Activated CD4-positive, alpha-beta memory T cell treated with anti-CD3 and anti-CD28 coated beads, Interleukin-2, amount 10 ng/mL, durations not matched to agents 7 days and 5 days (primary cell): Measurements from ENCODE around the gene AWAT1. TPM values are rescaled to one million over a fixed set of nuclear protein-coding genes. Genes with fewer than 3 reads are reported as not detected.

ENCODE experiments used
- CTCF ChIA-PET: fragments of 350-600 bp; sonication (Branson Sonifier 250); formaldehyde crosslinking; loops from one replicate; lab custom pipeline; 2021; ENCODE audit warnings: antibody characterized with exemption, inconsistent platforms; lab: Charles Lee
- POLR2A ChIA-PET: fragments of 350-600 bp; sonication (Branson Sonifier 250); formaldehyde crosslinking; loops from one replicate; lab custom pipeline; 2021; ENCODE audit warnings: antibody characterized with exemption; lab: Charles Lee
- DNase-seq: peaks from one replicate; pipeline ENCODE4 v3.0.0-alpha.2; 2020
- H3K27ac Mint-ChIP-seq: one replicate; pipeline ENCODE4 v1.8.0; 2021; ENCODE audit warnings: mild to moderate bottlenecking, mixed read lengths
- H3K27me3 Mint-ChIP-seq: one replicate; pipeline ENCODE4 v1.8.0; 2021; ENCODE audit warnings: mixed read lengths
- H3K36me3 Mint-ChIP-seq: one replicate; pipeline ENCODE4 v1.8.0; 2021; ENCODE audit warnings: low read depth, mixed read lengths
- H3K4me1 Mint-ChIP-seq: one replicate; pipeline ENCODE4 v1.8.0; 2021; ENCODE audit warnings: mixed read lengths
- H3K4me3 Mint-ChIP-seq: one replicate; pipeline ENCODE4 v1.8.0; 2021; ENCODE audit warnings: mild to moderate bottlenecking, mixed read lengths
- H3K9me3 Mint-ChIP-seq: one replicate; pipeline ENCODE4 v1.8.0; 2021; ENCODE audit warnings: mixed read lengths
- total RNA-seq, 2 experiments: library from RNA; stranded (reverse); gene quantifications; one replicate each; pipeline ENCODE4 v1.2.3, GENCODE V29; 2021

The AWAT1 gene
- total RNA-seq, 2 experiments from 2014 or later = not detected

- Mint-ChIP-seq H3K27ac (no peak overlapping the region), H3K36me3 (peaks cover 8% of the 10 kb centered on the region), H3K4me1 (no peaks in the 10 kb centered on the region), H3K9me3 (no peaks in the 10 kb centered on the region), H3K27me3 (no peaks in the 10 kb centered on the region), H3K4me3 (no peak overlapping the region)
- CTCF ChIA-PET = no interaction called here
- POLR2A ChIA-PET = interaction anchor here (1.6 kb wide), 1 partner anchor 9 kb away, joined by 4 read pairs; the partner anchor contains the start of genes KIF4A and PDZD11
- DNase-seq = no peak
These were observed 46.1 kb downstream of the AWAT1 start for GRCh38 chrX:70280573-70280972.

- ChIA-PET POLR2A (no interaction called here), CTCF (no interaction called here)
- no peak within 1 kb of the TSS for H3K4me3 Mint-ChIP-seq
- no peak for DNase-seq
- H3K36me3 Mint-ChIP-seq = peaks cover 19% of the 10 kb centered on the region
- no peaks in the 10 kb centered on the region for H3K4me1 Mint-ChIP-seq
- H3K27ac Mint-ChIP-seq = no peak within 1 kb of the TSS
- H3K9me3 Mint-ChIP-seq = no peaks in the 10 kb centered on the region
- no peaks in the 10 kb centered on the region for H3K27me3 Mint-ChIP-seq
These were observed 47.5 kb downstream of the AWAT1 start, which contains the start of gene RAB41 for GRCh38 chrX:70281951-70282350. Gene RAB41, plus strand, starts transcription at chrX:70282172. Its CDS starts 46 bp downstream, at chrX:70282218.

- Mint-ChIP-seq H3K9me3 (no peaks in the 10 kb centered on the region), H3K4me1 (peaks cover 33% of the 10 kb centered on the region), H3K27me3 (no peaks in the 10 kb centered on the region), H3K27ac (peak overlapping the region; percentile 85), H3K36me3 (peaks cover 32% of the 10 kb centered on the region), H3K4me3 (peak overlapping the region; percentile 89)
- DNase-seq = no peak
- ChIA-PET CTCF (interaction anchor here (0.6 to 3.1 kb wide), 6 partner anchors 11 to 375 kb away, joined by 3 to 11 read pairs (median 4); partner anchors contain the start of gene IGBP1), POLR2A (interaction anchor here (0.6 to 2.0 kb wide), 7 partner anchors 10 to 1988 kb away, joined by 3 to 10 read pairs (median 3); partner anchors contain the start of genes IGBP1 and RPS4X)
These were observed 54.8 kb downstream of the AWAT1 start for GRCh38 chrX:70289168-70289792.

Other genes with a start within 250 kb of the AWAT1 start
- gene AWAT2, start 184.7 kb upstream of the AWAT1 start, total RNA-seq = not detected
- gene OTUD6A, start 172.2 kb upstream of the AWAT1 start, total RNA-seq = not detected
- gene IGBP1, start 101.2 kb upstream of the AWAT1 start, total RNA-seq = 10 to 100 TPM; 63.2 to 65.6 TPM
- not detected for gene DGAT2L6, start 57.2 kb upstream of the AWAT1 start, total RNA-seq
- under 1 TPM; 0.15 to 0.35 TPM for gene P2RY4, start 25.5 kb downstream of the AWAT1 start, total RNA-seq
- not detected for gene ARR3, start 33.7 kb downstream of the AWAT1 start, total RNA-seq
- not detected for gene RAB41, start 47.5 kb downstream of the AWAT1 start, total RNA-seq
- gene PDZD11, start 55.3 kb downstream of the AWAT1 start, total RNA-seq = 10 to 100 TPM; 36.3 to 38.8 TPM
- 10 to 100 TPM; 33.3 to 34.0 TPM for gene KIF4A, start 55.4 kb downstream of the AWAT1 start, total RNA-seq
- gene GDPD2, start 188.7 kb downstream of the AWAT1 start, total RNA-seq = under 1 TPM; 0.23 TPM
- gene DLG3, start 210.2 kb downstream of the AWAT1 start, total RNA-seq = 10 to 100 TPM; 33.3 to 39.9 TPM